MM.1S (cell line): ENCODE results near the gene GBX2.
A peak's percentile ranks its signal among the peaks of the same experiment; 100 is the strongest.

ENCODE experiments used
- CTCF ChIP-seq: fragments of 300-600 bp; sonication (generic); IDR thresholded peaks from 2 replicates; pipeline ENCODE4 v1.5.1; 2016; ENCODE audit warnings: antibody characterized with exemption, low read length, mixed read lengths
- EZH2 ChIP-seq: fragments of 300-600 bp; sonication (generic); optimal IDR thresholded peaks from 2 replicates; pipeline ENCODE3; 2017; ENCODE audit warnings: low read depth, mild to moderate bottlenecking, antibody characterized with exemption, low read length, mixed read lengths
- EZH2phosphoT487 ChIP-seq: fragments of 300-600 bp; sonication (generic); IDR thresholded peaks from 2 replicates; pipeline ENCODE4 v1.6.1; 2018; ENCODE audit warnings: antibody characterized with exemption, low read length

- peak; percentile 39 for TF ChIP-seq CTCF
- no peak for TF ChIP-seq EZH2phosphoT487
- no peak for TF ChIP-seq EZH2
These were observed 10.0 kb upstream of the GBX2 start for GRCh38 chr2:236177967-236178889.
